NCI-H748 (cell line): ENCODE data around the gene HPDL.
"Not testable (repeated sequence)": the region's sequence is repeated elsewhere in the genome, so short reads cannot be mapped to it uniquely, and the experiment has no call there.

Source experiments
- DNase-seq: peaks from one replicate; lab custom pipeline; 2025; ENCODE audit not compliant: unreplicated experiment; lab: John Stamatoyannopoulos, UW

The HPDL gene

GRCh38 chr1:45348966-45349677 is 22.4 kb downstream of the HPDL start:
- DNase-seq = no peak

GRCh38 chr1:45351508-45351907 is 24.8 kb downstream of the HPDL start:
- no peak for DNase-seq

DNA sequence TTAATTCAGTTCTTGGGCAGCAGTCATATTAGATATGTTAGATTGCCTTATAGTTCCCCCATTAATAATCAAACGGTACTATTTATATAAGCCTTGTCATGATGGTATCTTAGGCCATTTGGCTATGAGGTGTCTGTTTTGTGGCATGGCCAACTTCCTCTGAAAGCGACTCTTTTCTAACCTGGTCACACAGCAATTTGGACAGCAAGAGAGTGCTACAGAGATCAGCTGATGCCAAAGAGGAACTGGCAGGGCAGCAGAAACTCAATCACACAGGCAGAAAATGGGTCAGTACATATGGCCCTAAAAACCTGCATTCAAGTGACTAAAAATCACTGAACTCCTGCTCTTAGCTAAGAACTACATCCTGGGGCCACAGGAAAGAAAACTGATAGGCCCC is 27.0 kb downstream of the HPDL start:
- DNase-seq = no peak

DNA sequence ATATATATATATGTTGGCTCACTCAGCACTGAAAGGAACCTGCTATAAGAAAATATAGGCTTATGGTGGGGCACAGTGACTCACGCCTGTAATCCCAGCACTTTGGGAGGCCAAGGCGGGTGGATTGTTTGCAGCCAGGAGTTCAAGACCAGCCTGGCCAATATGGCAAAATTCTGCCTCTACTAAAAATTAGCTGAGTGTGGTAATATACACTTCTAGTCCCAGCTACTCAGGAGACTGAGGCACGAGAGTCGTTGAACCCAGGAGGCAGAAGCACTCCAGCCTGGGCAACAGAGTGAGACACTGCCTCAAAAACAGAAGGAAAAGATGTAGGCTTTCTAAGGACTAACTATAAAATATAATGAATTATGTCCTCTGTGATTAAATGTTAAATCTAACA is 28.1 kb downstream of the HPDL start:
- DNase-seq = no peak

DNA sequence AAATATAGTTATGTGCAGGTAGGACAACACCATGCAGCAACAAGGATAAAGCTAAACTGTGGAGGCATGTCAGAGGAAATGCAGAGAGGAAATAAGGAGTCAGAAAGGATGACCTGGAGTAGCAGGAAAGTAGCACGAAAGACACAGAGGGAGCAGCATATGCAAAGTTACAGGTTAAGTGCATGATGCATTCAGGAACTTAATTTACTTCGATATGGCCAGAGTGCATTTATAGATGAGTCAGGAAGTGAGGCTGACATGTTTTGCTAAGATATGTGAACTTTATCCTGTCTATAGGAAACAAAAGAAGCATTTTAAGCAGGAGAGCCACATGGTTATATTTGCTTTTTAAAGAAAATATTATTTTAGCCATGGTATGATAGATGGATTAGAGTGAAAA is 29.0 kb downstream of the HPDL start:
- DNase-seq = no peak

DNA sequence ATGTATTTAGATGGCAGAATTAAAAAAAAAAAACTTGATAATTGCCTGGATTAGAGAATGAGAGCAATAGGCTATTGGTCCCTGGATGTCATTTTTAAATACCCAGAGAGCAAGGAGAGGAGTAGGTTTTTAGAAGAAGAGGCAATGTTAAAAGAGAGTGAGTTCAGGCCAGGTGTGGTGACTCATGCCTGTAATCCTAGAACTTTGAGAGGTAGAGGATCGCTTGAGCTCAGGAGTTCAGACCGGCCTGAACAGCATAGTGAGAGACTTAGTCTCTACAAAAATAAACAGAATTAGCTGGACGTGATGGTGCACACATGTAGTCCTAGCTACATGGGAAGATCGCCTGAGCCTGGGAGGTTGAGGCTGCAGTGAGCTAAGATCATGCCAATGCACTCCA is 29.5 kb downstream of the HPDL start:
- no peak for DNase-seq

- peak; percentile 49 for DNase-seq
Observed at GRCh38 chr1:45359882-45360513, 33.3 kb downstream of the HPDL start.

GRCh38 chr1:45360981-45361380 is 34.3 kb downstream of the HPDL start:
- DNase-seq = not testable (repeated sequence)

GRCh38 chr1:45364294-45364693 is 37.6 kb downstream of the HPDL start:
- DNase-seq = no peak

GRCh38 chr1:45365051-45365450 is 38.4 kb downstream of the HPDL start:
- DNase-seq = no peak

DNA sequence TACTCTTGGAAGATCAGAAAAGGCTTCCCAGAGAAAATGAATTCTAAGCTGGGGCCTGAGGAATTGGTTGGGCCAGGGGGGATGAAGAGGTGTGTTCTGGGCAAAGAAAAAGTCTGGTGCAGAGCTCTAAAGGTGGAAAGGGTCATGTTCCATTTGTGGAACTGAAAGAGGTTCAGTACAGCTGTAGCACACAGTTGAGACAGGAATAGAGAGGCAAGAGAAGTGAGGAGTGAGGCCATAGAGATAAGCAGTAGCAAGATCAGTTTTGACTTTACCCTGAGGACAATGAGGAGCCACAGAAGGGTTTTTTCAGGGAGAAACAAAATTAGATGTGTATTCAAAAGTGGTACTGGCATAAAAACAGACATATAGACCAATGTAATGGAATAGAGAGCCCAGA is 43.9 kb downstream of the HPDL start:
- no peak for DNase-seq

GRCh38 chr1:45373573-45373972 is 46.9 kb downstream of the HPDL start:
- DNase-seq = no peak

GRCh38 chr1:45375104-45376090 is 48.7 kb downstream of the HPDL start:
- DNase-seq = no peak

DNA sequence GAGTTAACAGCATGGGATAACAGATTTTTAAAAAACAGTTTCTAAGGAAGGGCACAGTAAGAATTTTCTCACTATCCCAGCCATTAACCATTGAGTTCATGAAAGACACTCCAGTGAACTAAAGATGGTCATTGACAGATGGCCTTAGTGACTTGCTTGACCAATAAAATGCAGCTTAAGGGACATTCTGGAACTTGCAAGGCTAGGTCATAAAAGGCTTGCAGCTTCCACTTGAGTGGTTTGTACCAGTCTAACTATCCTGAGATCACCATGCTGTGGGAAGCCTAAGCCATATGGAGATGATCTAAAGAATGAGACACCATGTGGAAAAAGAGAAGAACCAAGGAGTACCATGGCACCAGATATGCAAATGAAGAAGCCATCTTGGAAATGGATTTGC is 51.5 kb downstream of the HPDL start:
- DNase-seq = no peak
